NCI-H2171 (cell line): ENCODE results near the gene TTLL12.

Source experiments
- DNase-seq: peaks from one replicate; lab custom pipeline; 2025; lab: John Stamatoyannopoulos, UW

The TTLL12 gene

GRCh38 chr22:43173566-43173965 lies 13.4 kb downstream of the TTLL12 start:
- no peak for DNase-seq

- DNase-seq, result no peak
Observed at GRCh38 chr22:43172191-43172590, 14.7 kb downstream of the TTLL12 start.

- no peak for DNase-seq
Observed at GRCh38 chr22:43171607-43172006, 15.3 kb downstream of the TTLL12 start.

GRCh38 chr22:43171019-43171491 lies 15.9 kb downstream of the TTLL12 start:
- DNase-seq, result no peak

- DNase-seq, result no peak
Observed at GRCh38 chr22:43170131-43170480, 16.8 kb downstream of the TTLL12 start.

- DNase-seq, result no peak
Observed at GRCh38 chr22:43169310-43170130, 17.4 kb downstream of the TTLL12 start.

GRCh38 chr22:43168471-43169309 lies 18.2 kb downstream of the TTLL12 start:
- DNase-seq, result no peak

GRCh38 chr22:43167001-43167589 lies 19.8 kb downstream of the TTLL12 start:
- DNase-seq, result no peak

GRCh38 chr22:43166132-43166930 lies 20.6 kb downstream of the TTLL12 start:
- no peak for DNase-seq

- DNase-seq, result no peak
Observed at GRCh38 chr22:43164636-43165035, 22.3 kb downstream of the TTLL12 start.

GRCh38 chr22:43163241-43163795 lies 23.6 kb downstream of the TTLL12 start:
- no peak for DNase-seq

- DNase-seq, result no peak
Observed at GRCh38 chr22:43162412-43163150, 24.4 kb downstream of the TTLL12 start.

- DNase-seq, result no peak
Observed at GRCh38 chr22:43160497-43161126, 26.3 kb downstream of the TTLL12 start.

GRCh38 chr22:43159484-43160178 lies 27.3 kb downstream of the TTLL12 start:
- no peak for DNase-seq

- no peak for DNase-seq
Observed at GRCh38 chr22:43158778-43159483, 28.0 kb downstream of the TTLL12 start.

GRCh38 chr22:43157874-43158546 lies 28.9 kb downstream of the TTLL12 start:
- no peak for DNase-seq

- DNase-seq, result no peak
Observed at GRCh38 chr22:43156413-43156812, 30.5 kb downstream of the TTLL12 start.

- DNase-seq, result peak; percentile 63
Observed at GRCh38 chr22:43155789-43156188, 31.1 kb downstream of the TTLL12 start.
